HUES6 (cell line): ENCODE data around the gene NID1.
"Not testable (repeated sequence)": the region's sequence is repeated elsewhere in the genome, so short reads cannot be mapped to it uniquely, and the experiment has no call there.

ENCODE experiments used
- H3K27ac ChIP-seq: 2 replicates; pipeline ENCODE4 v1.7.0; 2013; ENCODE audit warnings: low read depth, mild to moderate bottlenecking, low read length, inconsistent platforms
- H3K27me3 ChIP-seq: 2 replicates; pipeline ENCODE4 v1.6.1; 2013; ENCODE audit warnings: low read length; ENCODE audit not compliant: control insufficient read depth, insufficient read depth
- H3K36me3 ChIP-seq: 2 replicates; pipeline ENCODE4 v1.6.1; 2013; ENCODE audit warnings: low read length; ENCODE audit not compliant: control insufficient read depth, insufficient read depth
- H3K4me1 ChIP-seq: 2 replicates; pipeline ENCODE4 v1.6.1; 2013; ENCODE audit warnings: low read length; ENCODE audit not compliant: control insufficient read depth, insufficient read depth
- H3K4me3 ChIP-seq: 2 replicates; pipeline ENCODE4 v1.5.1; 2013; ENCODE audit warnings: low read depth, low read length
- H3K9ac ChIP-seq: one replicate; pipeline ENCODE4 v1.6.1; 2013; ENCODE audit warnings: mild to moderate bottlenecking, low read length
- H3K9me3 ChIP-seq: 2 replicates; pipeline ENCODE4 v1.6.1; 2013; ENCODE audit warnings: low read depth, low read length; ENCODE audit not compliant: control insufficient read depth, insufficient read depth

NID1 gene

DNA sequence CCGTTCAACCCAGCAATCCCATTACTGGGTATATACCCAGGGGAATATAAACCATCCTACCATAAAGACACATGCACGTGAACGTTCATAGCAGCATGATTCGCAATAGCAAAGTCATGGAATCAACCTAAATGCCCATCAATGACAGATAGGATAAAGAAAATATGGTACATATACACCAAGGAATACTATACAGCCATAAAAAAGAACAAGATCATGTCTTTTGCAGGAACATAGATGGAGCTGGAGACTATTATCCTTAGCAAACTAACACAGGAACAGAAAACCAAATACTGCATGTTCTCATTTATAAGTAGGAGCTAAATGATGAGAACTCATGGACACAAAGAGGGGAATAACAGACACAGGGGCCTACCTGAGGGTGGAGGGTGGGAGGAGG, 13.2 kb upstream of the NID1 start:
- H3K27me3 ChIP-seq, H3K36me3 ChIP-seq, H3K9ac ChIP-seq, H3K4me3 ChIP-seq, H3K27ac ChIP-seq, H3K4me1 ChIP-seq, H3K9me3 ChIP-seq: not testable (repeated sequence)

DNA sequence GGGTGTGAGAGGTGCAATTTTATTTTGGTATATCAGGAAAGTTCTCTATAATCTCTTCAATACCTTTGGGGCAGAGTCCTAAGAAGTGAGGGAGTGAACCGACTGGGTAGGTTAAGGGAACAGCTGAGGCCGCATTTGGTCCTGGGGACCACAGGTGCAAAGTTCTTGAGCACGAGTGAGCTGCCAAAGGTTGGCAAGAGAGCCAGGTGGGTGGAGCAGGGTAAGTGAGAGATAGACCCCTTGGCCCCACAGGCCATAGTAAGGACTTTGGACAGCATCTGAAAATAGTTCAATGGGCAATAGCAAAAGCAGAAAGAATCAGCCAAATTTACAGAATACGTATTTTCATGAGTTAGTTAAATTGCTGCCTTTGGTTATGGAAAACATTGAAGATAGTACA, 11.0 kb upstream of the NID1 start:
- Histone ChIP-seq H3K4me1 (no peaks in the 10 kb centered on the region), H3K9ac (no peak overlapping the region), H3K36me3 (no peaks in the 10 kb centered on the region), H3K27me3 (no peaks in the 10 kb centered on the region), H3K4me3 (no peak overlapping the region), H3K9me3 (no peaks in the 10 kb centered on the region), H3K27ac (no peak overlapping the region)

DNA sequence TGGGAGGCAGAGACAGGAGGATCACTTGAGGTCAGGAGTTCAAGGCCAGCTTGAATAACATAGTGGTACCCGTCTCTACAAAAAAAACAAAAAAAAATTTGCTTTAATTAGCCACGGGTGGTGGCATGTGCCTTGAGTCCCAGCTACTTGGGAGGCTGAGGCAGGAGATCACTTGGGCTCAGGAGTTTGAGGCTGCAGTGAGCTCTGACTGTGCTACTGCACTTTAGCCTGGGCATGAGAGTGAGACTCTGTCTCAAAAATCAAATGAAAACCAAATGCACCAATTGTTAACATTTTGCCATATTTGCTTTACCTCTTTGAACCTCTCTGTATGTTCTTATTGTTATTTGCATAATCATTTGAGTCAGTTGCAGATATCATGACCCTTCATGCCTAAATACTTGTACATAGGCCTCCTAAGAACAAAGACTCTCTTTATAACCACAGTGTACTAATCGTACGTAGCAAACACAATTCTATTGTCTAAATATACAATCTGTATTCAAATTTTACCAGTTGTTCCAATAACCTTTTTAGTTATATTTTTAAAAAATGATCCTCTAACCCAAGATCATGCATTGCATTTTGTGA, 8.5 kb upstream of the NID1 start:
- Histone ChIP-seq H3K36me3 (no peaks in the 10 kb centered on the region), H3K27ac (no peak overlapping the region), H3K4me3 (no peak overlapping the region), H3K9ac (no peak overlapping the region), H3K4me1 (no peaks in the 10 kb centered on the region), H3K9me3 (0 out of 2 replicates have a peak, but pooled peaks cover 3% of the 10 kb centered on the region), H3K27me3 (no peaks in the 10 kb centered on the region)

DNA sequence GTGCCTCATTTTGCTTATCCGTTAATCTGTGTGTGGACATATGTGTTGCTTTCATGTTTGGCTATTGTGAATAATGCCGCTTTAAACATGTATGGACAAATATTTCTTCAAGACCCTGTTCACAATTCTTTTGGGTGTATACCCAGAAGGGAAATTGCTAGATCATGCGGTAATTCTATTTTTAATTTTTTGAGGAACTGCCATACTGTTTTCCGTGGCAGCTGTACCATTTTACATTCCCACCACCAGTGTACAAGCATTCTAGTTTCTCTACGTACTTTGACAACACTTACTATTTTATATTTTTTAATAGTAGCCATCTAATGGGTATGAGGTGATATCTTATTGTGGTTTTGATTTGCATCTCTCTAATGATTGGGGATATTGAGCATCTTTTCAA, 7.1 kb upstream of the NID1 start:
- peaks cover 6% of the 10 kb centered on the region; the same call in 1 of the 2 replicates for H3K27me3 ChIP-seq
- H3K4me3 ChIP-seq: no peak overlapping the region
- peaks cover under 1% of the 10 kb centered on the region; the same call in 1 of the 2 replicates for H3K4me1 ChIP-seq
- H3K36me3 ChIP-seq: no peaks in the 10 kb centered on the region
- 0 out of 2 replicates have a peak, but pooled peaks cover 3% of the 10 kb centered on the region for H3K9me3 ChIP-seq
- H3K27ac ChIP-seq: no peak overlapping the region
- H3K9ac ChIP-seq: no peak overlapping the region

GRCh38 chr1:236070753-236071152, 5.9 kb upstream of the NID1 start:
- Histone ChIP-seq H3K36me3 (no peaks in the 10 kb centered on the region), H3K27me3 (peaks cover 17% of the 10 kb centered on the region), H3K27ac (no peak overlapping the region), H3K9ac (no peak overlapping the region), H3K4me1 (peaks cover 12% of the 10 kb centered on the region), H3K4me3 (no peak overlapping the region), H3K9me3 (0 out of 2 replicates have a peak, but pooled peaks cover 3% of the 10 kb centered on the region)

DNA sequence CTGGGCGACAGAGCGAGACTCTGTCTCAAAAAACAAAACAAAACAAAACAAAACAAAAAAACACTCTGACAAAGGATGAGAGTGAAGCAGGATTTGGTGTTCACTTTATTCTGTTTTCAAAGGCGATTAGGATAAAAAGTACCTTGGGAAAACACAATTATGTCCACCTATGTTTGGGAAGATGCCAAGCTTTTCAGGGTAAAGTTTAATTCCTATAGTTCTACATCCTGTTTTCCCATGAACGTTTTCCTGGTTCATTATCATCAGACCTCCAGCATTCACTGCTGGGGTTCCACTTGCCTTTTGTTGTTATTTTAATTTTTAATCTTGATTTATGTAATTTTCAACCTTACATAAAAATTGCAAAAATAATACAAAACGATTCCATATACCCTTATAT, 4.9 kb upstream of the NID1 start:
- Histone ChIP-seq H3K27me3 (peaks cover 24% of the 10 kb centered on the region), H3K9ac (no peak overlapping the region), H3K4me1 (peaks cover 13% of the 10 kb centered on the region), H3K27ac (no peak overlapping the region), H3K4me3 (no peak overlapping the region), H3K9me3 (0 out of 2 replicates have a peak, but pooled peaks cover 3% of the 10 kb centered on the region), H3K36me3 (no peaks in the 10 kb centered on the region)

- peaks cover 39% of the 10 kb centered on the region for H3K27me3 ChIP-seq
- peaks cover 13% of the 10 kb centered on the region for H3K4me1 ChIP-seq
- 0 out of 2 replicates have a peak, but pooled peaks cover 3% of the 10 kb centered on the region for H3K9me3 ChIP-seq
- no peak overlapping the region for H3K27ac ChIP-seq
- no peak overlapping the region for H3K9ac ChIP-seq
- no peak overlapping the region for H3K4me3 ChIP-seq
- H3K36me3 ChIP-seq: no peaks in the 10 kb centered on the region
These were observed 3.1 kb upstream of the NID1 start for GRCh38 chr1:236067854-236068454.

DNA sequence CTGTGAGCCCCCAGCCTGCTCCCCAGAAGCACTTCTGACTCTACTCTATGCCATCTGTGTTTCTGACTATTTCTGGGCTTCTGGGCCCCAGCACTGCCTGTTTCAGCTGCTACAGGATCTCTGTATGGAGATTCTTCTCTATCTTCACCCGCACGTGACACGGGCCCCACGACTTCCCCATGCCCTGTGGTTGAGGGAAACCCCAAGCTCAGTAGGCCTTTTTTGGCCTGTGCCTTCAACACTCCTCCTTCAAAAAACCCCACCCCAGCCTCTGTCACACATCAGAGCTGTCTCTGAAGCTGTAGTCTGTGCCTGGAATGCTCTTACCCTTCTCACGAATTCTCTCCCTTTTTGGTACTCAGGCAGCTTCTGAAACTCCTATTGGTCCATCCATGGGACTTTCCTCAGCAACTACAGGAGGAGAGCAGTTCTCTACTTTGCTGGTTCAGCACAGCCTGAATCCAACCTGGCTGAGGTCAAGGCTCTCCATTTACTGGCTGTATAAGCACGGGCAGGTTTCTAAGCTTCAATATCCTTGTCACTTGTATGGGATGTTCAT, 2.0 kb upstream of the NID1 start:
- H3K27me3 ChIP-seq: peaks cover 39% of the 10 kb centered on the region

GRCh38 chr1:236066054-236066453, 1.2 kb upstream of the NID1 start:
- peak overlapping the region; percentile 80 for H3K4me3 ChIP-seq
- H3K9ac ChIP-seq: no peak overlapping the region
- peaks cover 39% of the 10 kb centered on the region for H3K27me3 ChIP-seq
- no peak overlapping the region for H3K27ac ChIP-seq
- peaks cover 13% of the 10 kb centered on the region for H3K4me1 ChIP-seq
- no peaks in the 10 kb centered on the region for H3K36me3 ChIP-seq
- H3K9me3 ChIP-seq: 0 out of 2 replicates have a peak, but pooled peaks cover 3% of the 10 kb centered on the region

More for the DNA sequence above, 2.0 kb upstream of the NID1 start:
- H3K27ac ChIP-seq: no peak overlapping the region
- 0 out of 2 replicates have a peak, but pooled peaks cover 3% of the 10 kb centered on the region for H3K9me3 ChIP-seq
- H3K36me3 ChIP-seq: no peaks in the 10 kb centered on the region
- no peak overlapping the region for H3K9ac ChIP-seq
- no peak overlapping the region for H3K4me3 ChIP-seq
- peaks cover 13% of the 10 kb centered on the region for H3K4me1 ChIP-seq

GRCh38 chr1:236065509-236066005, 667 bp upstream of the NID1 start:
- H3K4me1 ChIP-seq: peaks cover 13% of the 10 kb centered on the region
- H3K9ac ChIP-seq: peak overlapping the region; percentile 77
- peak overlapping the region; percentile 80 for H3K4me3 ChIP-seq
- H3K27ac ChIP-seq: no peak overlapping the region
- 0 out of 2 replicates have a peak, but pooled peaks cover under 1% of the 10 kb centered on the region for H3K9me3 ChIP-seq
- no peaks in the 10 kb centered on the region for H3K36me3 ChIP-seq
- peaks cover 39% of the 10 kb centered on the region for H3K27me3 ChIP-seq
